Left lung (tissue), 10 donors: ENCODE results near the gene SNAI3. TPM values are rescaled to one million over a fixed set of nuclear protein-coding genes. Genes with fewer than 3 reads are reported as not detected.

Source experiments
- ATAC-seq: fragments of 200-7000 bp; cut with Tn5 transposase; one replicate; pipeline ENCODE4 v1.9.1; 2020; ENCODE audit warnings: moderate library complexity
- DNase-seq, 4 donors: peaks; one replicate each; pipeline ENCODE4 v3.0.0-alpha.2; 2013 to 2020
- H3K27ac ChIP-seq, 2 donors: fragments of 200-600 bp; sonication (generic) in 1 of 2; one replicate each; pipeline versions ENCODE4 v1.5.0 to v1.8.0; 2020 to 2021
- H3K27me3 ChIP-seq, 2 donors: fragments of 200-600 bp; sonication (generic) in 1 of 2; one replicate each; pipeline versions ENCODE4 v1.5.0 to v1.8.0; 2020 to 2021
- H3K36me3 ChIP-seq, 2 donors: fragments of 200-600 bp; sonication (generic) in 1 of 2; one replicate each; pipeline versions ENCODE4 v1.5.0 to v1.8.0; 2020 to 2021
- H3K4me1 ChIP-seq, 2 donors: fragments of 200-600 bp; one replicate each; pipeline ENCODE4 v1.8.0; 2021
- H3K4me3 ChIP-seq, 2 donors: fragments of 200-600 bp; sonication (generic) in 1 of 2; one replicate each; pipeline versions ENCODE4 v1.5.0 to v1.8.0; 2020 to 2021; ENCODE audit warnings: mild to moderate bottlenecking in 1 of 2
- H3K9me3 ChIP-seq, 2 donors: fragments of 200-600 bp; sonication (generic) in 1 of 2; one replicate each; pipeline versions ENCODE4 v1.5.0 to v1.8.0; 2020 to 2021
- intact Hi-C, 2 donors: fragments of 100-400 bp; cut with DNase I; formaldehyde crosslinking; loops; one replicate each; pipeline versions ENCODE4 v1.11.2 to v1.14.2; 2022
- polyA plus RNA-seq, 6 donors: library from polyadenylated mRNA; unstranded; fragments of 120-200 nt; gene quantifications; one replicate each; pipeline ENCODE4 v1.2.1, GENCODE V29; 2013; ENCODE audit not compliant: insufficient read length in 6 of 6
- total RNA-seq, 2 donors: library from RNA; stranded (reverse); fragmentation: NEBNext Ultra II Directional; extraction: Animal tissue kit (Norgen Biotek cat#: 25700); gene quantifications; one replicate each; pipeline ENCODE4 v1.2.1, GENCODE V29; 2021
- TF ChIP-seq, protein P1 (sequence below), 2 donors: fragments of 200-600 bp; sonication (generic) in 1 of 2; IDR thresholded peaks; one replicate each; pipeline versions ENCODE4 v1.5.0 to v1.8.0; 2021; ENCODE audit warnings: antibody characterized with exemption in 2 of 2
- donor health status: DM: no; HTN: yes; CAD: no.
- donor health status: DM: no; HTN: no; CAD: no.

The SNAI3 gene
- total and polyA plus RNA-seq, 8 donors = 0.86 to 2.3 (median 1.8) TPM

DNA sequence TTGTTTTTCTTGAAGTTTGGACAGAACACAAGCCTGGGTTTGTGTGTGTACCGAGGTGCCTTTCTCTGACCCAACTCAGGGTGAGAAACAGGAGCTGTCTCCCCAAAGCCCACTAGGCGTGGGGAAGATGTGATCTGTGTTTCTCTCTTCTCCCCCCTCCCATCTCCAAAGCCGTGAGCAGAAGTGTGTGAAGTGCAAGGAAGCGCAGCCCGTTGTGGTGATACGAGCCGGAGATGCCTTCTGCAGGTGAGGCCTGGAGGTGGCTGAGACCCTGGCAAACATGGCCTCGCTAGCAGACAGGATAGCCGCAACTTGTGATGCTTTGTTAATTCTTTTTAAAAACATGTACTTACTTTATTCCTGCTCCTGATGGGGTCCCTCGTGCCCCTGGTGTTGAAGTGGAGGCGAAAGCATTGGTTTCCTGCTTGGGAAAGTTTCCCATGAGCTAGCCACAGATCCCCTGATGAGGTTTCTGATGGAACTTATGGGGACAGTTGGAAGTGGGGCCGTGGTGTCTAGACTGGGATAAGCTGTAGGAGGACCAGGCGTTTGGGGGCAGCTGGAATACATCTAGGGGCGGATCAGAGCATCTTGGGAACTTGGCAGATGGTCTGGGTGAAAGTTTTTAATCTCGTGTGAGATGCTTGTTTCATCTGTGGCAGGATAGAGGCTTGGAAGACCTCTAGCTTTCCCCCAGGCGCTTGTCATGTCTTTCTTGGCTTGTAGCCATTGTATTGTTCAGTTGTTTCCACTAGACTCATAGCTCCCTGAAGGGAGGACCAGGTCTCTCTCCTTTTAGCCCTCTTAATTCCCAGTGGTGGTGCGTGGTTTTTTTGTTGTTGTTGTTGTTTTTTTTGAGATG, 20.9 kb upstream of the SNAI3 start:
- ATAC-seq = no peak
- no peak for DNase-seq
- Histone ChIP-seq H3K36me3 (peaks cover 0 to 9% of the 10 kb centered on the region in 2 donors), H3K27me3 (no peaks in the 10 kb centered on the region), H3K4me3 (peak overlapping the region; percentile 92 to 93), H3K9me3 (no peaks in the 10 kb centered on the region), H3K27ac (peak overlapping the region in 1 of 2 donors; percentile 91), H3K4me1 (peaks cover 28 to 51% of the 10 kb centered on the region in 2 donors)
- intact Hi-C loops = no loop called here
- TF ChIP-seq, protein P1, sequence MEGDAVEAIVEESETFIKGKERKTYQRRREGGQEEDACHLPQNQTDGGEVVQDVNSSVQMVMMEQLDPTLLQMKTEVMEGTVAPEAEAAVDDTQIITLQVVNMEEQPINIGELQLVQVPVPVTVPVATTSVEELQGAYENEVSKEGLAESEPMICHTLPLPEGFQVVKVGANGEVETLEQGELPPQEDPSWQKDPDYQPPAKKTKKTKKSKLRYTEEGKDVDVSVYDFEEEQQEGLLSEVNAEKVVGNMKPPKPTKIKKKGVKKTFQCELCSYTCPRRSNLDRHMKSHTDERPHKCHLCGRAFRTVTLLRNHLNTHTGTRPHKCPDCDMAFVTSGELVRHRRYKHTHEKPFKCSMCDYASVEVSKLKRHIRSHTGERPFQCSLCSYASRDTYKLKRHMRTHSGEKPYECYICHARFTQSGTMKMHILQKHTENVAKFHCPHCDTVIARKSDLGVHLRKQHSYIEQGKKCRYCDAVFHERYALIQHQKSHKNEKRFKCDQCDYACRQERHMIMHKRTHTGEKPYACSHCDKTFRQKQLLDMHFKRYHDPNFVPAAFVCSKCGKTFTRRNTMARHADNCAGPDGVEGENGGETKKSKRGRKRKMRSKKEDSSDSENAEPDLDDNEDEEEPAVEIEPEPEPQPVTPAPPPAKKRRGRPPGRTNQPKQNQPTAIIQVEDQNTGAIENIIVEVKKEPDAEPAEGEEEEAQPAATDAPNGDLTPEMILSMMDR (IDR thresholded peaks at IDR 0.05) = no peak

DNA sequence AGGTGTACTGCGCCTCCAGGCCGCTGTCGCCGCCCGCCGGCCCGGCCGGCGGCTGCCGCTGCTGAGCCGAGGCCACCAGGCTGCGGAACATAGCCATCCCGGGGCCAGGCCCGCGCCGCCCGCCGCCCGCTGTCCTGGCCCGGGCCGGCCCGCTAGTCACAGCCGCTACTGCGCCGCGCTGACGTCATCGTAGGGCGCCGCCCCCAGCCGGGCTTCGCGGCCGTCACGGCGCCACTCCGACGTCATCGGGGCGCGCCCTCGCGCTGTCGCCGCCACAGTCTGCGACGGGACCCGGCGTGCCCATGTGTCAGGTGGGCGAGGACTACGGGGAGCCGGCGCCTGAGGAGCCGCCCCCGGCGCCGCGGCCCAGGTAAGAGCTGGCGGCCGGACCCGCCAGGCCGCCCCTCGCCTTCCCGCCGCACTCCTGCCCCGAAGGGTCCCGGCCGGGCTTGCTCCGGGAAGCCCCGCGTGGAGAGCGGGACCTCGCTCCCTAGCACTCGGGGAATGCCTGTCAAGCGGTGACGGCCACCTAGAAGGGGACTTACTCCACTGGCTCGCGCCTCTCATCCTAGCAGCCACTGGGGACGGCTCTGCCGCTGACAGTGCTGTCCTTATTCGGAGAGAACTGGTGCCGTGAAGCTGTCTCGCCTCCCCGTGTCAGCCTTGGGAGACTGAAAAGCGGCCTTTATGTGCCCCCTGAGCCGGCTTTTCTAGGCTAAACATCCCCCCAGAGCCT, 20.1 kb upstream of the SNAI3 start, which contains the start of the genes CTU2 and RNF166:
Gene CTU2 (plus strand): TSS at position 275 of the 736 bp plus-strand sequence. CDS start 28 bp downstream, at position 303.
Gene RNF166 (minus strand): TSS at position 180 of the 736 bp plus-strand sequence. CDS start 83 bp downstream, at position 97.
- intact Hi-C loops = no loop called here
- peaks cover 35 to 59% of the 10 kb centered on the region in 2 donors for H3K4me1 ChIP-seq

DNA sequence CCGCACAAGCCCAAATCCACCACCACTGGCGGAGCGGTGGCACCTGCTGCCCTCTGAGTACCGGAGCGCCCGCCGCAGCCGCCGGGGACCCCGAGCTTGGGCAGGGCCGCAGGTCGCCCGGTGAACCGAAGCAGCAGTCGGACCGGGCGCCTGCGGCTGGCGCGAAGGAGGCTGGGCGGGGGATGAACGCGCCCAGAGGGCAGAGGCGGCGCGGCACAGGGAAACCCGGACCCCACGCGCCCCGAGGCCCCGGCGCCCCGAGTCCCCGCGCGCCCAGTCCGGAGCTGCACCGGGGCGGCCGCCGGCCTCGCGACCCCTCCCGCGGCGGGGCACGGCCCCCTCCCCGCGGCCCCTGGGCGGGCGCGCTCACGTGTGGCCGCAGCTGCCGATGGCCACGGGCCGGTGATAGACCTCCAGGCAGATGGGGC, 19.5 kb upstream of the SNAI3 start:
- TF ChIP-seq, protein P1 (IDR thresholded peaks at IDR 0.05) = no peak
- ATAC-seq (peak; percentile 3), DNase-seq (no peak)
- Histone ChIP-seq H3K9me3 (no peaks in the 10 kb centered on the region), H3K36me3 (peaks cover 0 to 9% of the 10 kb centered on the region in 2 donors), H3K4me3 (peak overlapping the region; percentile 92 to 93), H3K4me1 (peaks cover 39 to 65% of the 10 kb centered on the region in 2 donors), H3K27ac (peak overlapping the region; percentile 86 to 91), H3K27me3 (no peaks in the 10 kb centered on the region)
- intact Hi-C loops = no loop called here

More for the DNA sequence above, 20.1 kb upstream of the SNAI3 start, which contains the start of the genes CTU2 and RNF166:
- peak; percentile 88 to 97 (median 93) for DNase-seq
- Histone ChIP-seq H3K36me3 (peaks cover 0 to 9% of the 10 kb centered on the region in 2 donors), H3K27ac (peak within 1 kb of the TSS; percentile 86 to 91), H3K27me3 (no peaks in the 10 kb centered on the region), H3K4me3 (peak within 1 kb of the TSS; percentile 92 to 93), H3K9me3 (no peaks in the 10 kb centered on the region)
- TF ChIP-seq, protein P1 (IDR thresholded peaks at IDR 0.05) = no peak
- ATAC-seq = peak; percentile 86

DNA sequence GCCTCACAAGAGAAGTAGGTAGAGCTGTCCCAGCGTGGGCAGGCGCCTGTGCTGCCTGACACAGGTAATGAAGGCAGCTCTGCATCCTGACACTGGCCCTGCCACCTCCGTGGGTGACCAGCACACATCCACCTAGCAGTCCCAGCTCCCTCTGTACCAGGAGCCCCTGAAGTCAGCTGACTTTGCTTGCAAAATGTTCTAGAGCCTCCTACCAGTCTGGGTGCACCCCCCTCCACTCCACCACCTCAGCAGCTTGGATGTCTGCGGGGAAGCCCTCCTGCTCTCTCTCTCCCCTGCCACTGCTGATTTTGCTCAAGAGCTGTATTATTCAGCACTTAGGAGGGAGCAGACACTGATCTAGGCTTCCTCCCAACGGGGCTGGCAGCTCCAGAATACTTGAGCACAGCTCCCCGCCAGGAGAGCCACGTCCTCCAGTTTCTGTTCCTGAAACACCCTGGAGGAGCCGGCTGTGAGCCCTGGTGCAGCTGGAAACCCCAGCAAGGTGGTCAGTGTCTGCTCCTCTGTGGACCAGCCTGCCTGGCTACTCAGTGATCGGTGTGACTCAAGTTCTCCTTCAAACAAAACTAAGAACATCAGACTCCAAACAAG, 18.9 kb upstream of the SNAI3 start:
- TF ChIP-seq, protein P1 (IDR thresholded peaks at IDR 0.05) = no peak
- Histone ChIP-seq H3K36me3 (peaks cover 0 to 13% of the 10 kb centered on the region in 2 donors), H3K4me3 (peak overlapping the region; percentile 92 to 93), H3K27ac (peak overlapping the region; percentile 86 to 91), H3K9me3 (no peaks in the 10 kb centered on the region), H3K4me1 (peaks cover 43 to 72% of the 10 kb centered on the region in 2 donors), H3K27me3 (no peaks in the 10 kb centered on the region)
- no peak for DNase-seq
- intact Hi-C loops = no loop called here
- ATAC-seq = peak; percentile 6
